BLaER1 treated with 17β-estradiol and CSF1 and Interleukin-3, amounts not matched to agents 10 nM and 100 nM (cell line): ENCODE data around the gene ZNF133.

ENCODE experiments used
- H3K27ac ChIP-seq, 11 experiments: shearing (Covaris generic); formaldehyde crosslinking; 2 replicates each; pipeline ENCODE4 v1.8.1; 2022
- H3K27me3 ChIP-seq, 11 experiments: shearing (Covaris generic); formaldehyde crosslinking; 2 replicates each; pipeline ENCODE4 v1.8.1; 2022
- H3K36me3 ChIP-seq, 11 experiments: shearing (Covaris generic); formaldehyde crosslinking; 2 replicates each; pipeline ENCODE4 v1.8.1; 2022
- H3K4me1 ChIP-seq, 10 experiments: shearing (Covaris generic); formaldehyde crosslinking; 2 replicates each; pipeline ENCODE4 v1.8.1; 2022
- H3K4me2 ChIP-seq, 11 experiments: shearing (Covaris generic); formaldehyde crosslinking; 2 replicates each; pipeline ENCODE4 v1.8.1; 2022
- H3K4me3 ChIP-seq, 10 experiments: shearing (Covaris generic); formaldehyde crosslinking; 2 replicates each; pipeline ENCODE4 v1.8.1; 2022
- H3K9ac ChIP-seq, 11 experiments: shearing (Covaris generic); formaldehyde crosslinking; 2 replicates each; pipeline ENCODE4 v1.8.1; 2022
- H3K9me3 ChIP-seq, 11 experiments: shearing (Covaris generic); formaldehyde crosslinking; replicated peaks in 1 of 11; 2 replicates each; pipeline ENCODE4 v1.8.1; 2022
- H4K20me1 ChIP-seq, 11 experiments: shearing (Covaris generic); formaldehyde crosslinking; 2 replicates each; pipeline ENCODE4 v1.8.1; 2022
- Cebpa-rat ChIP-seq, 11 experiments: shearing (Covaris generic); IDR thresholded peaks; 2 replicates each; pipeline ENCODE4 v1.8.1; 2022

The ZNF133 gene

DNA sequence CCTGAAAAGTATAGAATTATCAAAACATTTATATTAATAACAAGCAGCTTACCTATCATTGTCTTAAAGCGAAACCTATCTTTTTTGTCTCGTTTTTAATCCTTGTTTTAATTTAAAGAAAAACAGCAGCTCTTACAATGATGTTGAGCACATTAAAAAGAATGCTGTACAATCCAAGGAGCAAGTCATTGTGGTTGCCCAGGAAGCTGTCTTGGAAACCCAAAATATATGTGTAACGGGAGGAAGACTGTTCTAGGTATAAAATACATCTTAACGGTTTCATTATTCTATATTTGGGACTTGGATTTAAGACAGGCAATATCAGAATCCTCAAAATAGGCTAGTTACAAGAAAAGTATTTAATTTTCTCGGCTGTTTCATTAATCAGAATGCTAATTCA is 21.7 kb downstream of the ZNF133 start:
- Histone ChIP-seq H3K4me1 (no peaks in the 10 kb centered on the region), H3K27ac (no peak overlapping the region), H3K36me3 (peaks cover 28 to 77% (median 35%) of the 10 kb centered on the region in 11 experiments), H3K9ac (no peak overlapping the region), H4K20me1 (no peaks in the 10 kb centered on the region), H3K27me3 (no peaks in the 10 kb centered on the region), H3K4me2 (no peak overlapping the region), H3K9me3 (no peaks in the 10 kb centered on the region), H3K4me3 (no peak overlapping the region)
- TF ChIP-seq Cebpa-rat (IDR thresholded peaks at IDR 0.05) = no peak

DNA sequence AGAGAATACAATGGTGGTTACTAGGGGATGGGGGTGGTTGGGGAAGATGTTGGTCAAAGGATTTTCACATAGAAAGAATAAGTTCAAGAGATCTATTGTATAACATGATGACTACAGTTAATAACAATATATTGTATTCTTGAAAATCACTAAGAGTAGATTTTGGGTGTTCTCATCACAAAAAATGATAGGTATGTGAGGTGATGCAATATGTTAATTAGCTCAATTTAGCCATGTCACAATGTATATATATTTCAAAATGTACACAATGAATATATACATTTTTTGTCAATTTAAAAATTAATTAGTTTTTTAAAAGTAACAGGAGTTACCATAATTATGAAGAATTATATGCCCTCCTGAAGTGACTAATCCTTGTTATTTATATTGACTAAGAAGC is 22.3 kb downstream of the ZNF133 start:
- Histone ChIP-seq H4K20me1 (no peaks in the 10 kb centered on the region), H3K4me2 (no peak overlapping the region), H3K27me3 (no peaks in the 10 kb centered on the region), H3K4me3 (no peak overlapping the region), H3K36me3 (peaks cover 29 to 77% (median 35%) of the 10 kb centered on the region in 11 experiments), H3K9me3 (no peaks in the 10 kb centered on the region), H3K4me1 (no peaks in the 10 kb centered on the region), H3K9ac (no peak overlapping the region), H3K27ac (no peak overlapping the region)
- no peak for TF ChIP-seq Cebpa-rat (IDR thresholded peaks at IDR 0.05)

DNA sequence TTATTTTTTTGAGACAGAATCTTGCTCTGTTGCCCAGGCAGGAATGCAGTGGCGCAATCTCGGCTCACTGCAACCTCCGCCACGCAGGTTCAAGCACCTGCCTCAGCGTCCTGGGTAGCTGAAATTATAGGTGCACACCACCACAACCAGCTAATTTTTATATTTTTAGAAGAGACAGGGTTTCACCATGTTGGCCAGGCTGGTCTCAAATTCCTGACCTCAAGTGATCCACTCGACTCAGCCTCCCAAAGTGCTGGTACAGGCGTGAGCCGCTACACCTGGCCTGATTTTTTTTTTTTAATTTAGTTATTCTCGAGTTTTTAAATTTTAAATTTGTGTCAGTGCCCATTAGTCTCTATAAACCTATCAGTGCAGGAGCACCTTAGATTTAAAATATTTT is 24.4 kb downstream of the ZNF133 start:
- Histone ChIP-seq H4K20me1 (no peaks in the 10 kb centered on the region), H3K4me1 (no peaks in the 10 kb centered on the region), H3K9me3 (no peaks in the 10 kb centered on the region), H3K4me3 (no peak overlapping the region), H3K36me3 (peaks cover 36 to 78% (median 43%) of the 10 kb centered on the region in 11 experiments), H3K27ac (no peak overlapping the region), H3K27me3 (no peaks in the 10 kb centered on the region), H3K9ac (no peak overlapping the region), H3K4me2 (no peak overlapping the region)
- no peak for TF ChIP-seq Cebpa-rat (IDR thresholded peaks at IDR 0.05)

DNA sequence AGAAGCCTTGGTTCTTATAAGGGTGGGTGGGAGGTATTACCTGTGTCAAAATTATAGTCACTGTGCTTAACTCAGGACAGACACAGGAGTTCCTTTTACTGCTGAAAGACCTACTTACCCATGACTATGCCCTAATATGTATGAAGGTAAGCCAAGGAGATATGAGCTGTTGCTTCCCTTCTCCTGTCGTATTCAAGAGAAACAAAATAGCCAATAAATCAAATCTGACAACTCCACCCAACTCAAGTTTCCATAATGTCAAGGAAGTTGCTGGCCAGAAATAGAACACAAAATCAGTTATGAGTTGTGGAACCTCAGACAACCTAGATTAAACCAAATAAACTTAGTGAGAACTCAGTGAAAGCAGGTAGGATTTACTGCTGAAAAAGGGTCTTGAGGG is 25.1 kb downstream of the ZNF133 start:
- H3K9ac ChIP-seq = no peak overlapping the region
- H3K27me3 ChIP-seq = no peaks in the 10 kb centered on the region
- H3K9me3 ChIP-seq = no peaks in the 10 kb centered on the region
- TF ChIP-seq Cebpa-rat (IDR thresholded peaks at IDR 0.05) = no peak
- H3K4me3 ChIP-seq = no peak overlapping the region
- H4K20me1 ChIP-seq = no peaks in the 10 kb centered on the region
- H3K36me3 ChIP-seq = peaks cover 37 to 82% (median 44%) of the 10 kb centered on the region in 11 experiments
- no peak overlapping the region for H3K27ac ChIP-seq
- H3K4me2 ChIP-seq = no peak overlapping the region
- H3K4me1 ChIP-seq = no peaks in the 10 kb centered on the region

DNA sequence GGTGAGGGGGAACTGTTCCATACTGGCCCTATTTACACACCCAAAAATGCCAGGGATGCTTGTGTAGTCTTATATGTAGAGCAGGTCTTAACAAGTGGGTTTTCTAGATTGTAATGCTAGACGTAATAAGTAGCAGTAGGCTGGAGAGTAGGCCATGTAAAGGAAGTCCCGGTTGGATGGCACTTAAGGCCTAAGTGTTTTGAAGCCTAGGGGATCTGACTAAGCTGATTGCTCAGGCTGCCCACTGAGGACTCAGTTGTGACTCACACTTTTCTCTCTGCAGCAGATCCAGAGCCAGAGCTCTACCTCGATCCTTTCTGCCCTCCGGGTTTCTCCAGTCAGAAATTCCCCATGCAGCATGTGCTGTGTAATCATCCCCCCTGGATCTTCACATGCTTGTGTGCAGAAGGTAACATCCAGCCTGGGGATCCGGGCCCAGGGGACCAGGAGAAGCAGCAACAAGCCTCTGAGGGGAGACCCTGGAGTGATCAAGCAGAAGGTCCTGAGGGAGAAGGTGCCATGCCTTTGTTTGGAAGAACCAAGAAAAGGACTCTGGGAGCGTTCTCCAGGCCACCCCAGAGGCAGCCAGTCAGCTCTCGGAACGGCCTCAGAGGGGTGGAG is 26.6 kb downstream of the ZNF133 start:
- H3K4me1 ChIP-seq = no peaks in the 10 kb centered on the region
- H3K4me2 ChIP-seq = no peak overlapping the region
- H3K9me3 ChIP-seq = no peaks in the 10 kb centered on the region
- H3K27ac ChIP-seq = no peak overlapping the region
- H3K4me3 ChIP-seq = no peak overlapping the region
- no peak for TF ChIP-seq Cebpa-rat (IDR thresholded peaks at IDR 0.05)
- no peaks in the 10 kb centered on the region for H3K27me3 ChIP-seq
- no peaks in the 10 kb centered on the region for H4K20me1 ChIP-seq
- peaks cover 24 to 71% (median 35%) of the 10 kb centered on the region in 11 experiments for H3K36me3 ChIP-seq
- no peak overlapping the region for H3K9ac ChIP-seq

GRCh38 chr20:18316166-18316565 is 27.8 kb downstream of the ZNF133 start:
- Histone ChIP-seq H3K27me3 (no peaks in the 10 kb centered on the region), H3K4me2 (no peak overlapping the region), H3K27ac (no peak overlapping the region), H3K4me3 (no peak overlapping the region), H3K4me1 (no peaks in the 10 kb centered on the region), H3K9ac (no peak overlapping the region), H3K9me3 (no peaks in the 10 kb centered on the region), H3K36me3 (peaks cover 20 to 66% (median 32%) of the 10 kb centered on the region in 11 experiments), H4K20me1 (no peaks in the 10 kb centered on the region)
- TF ChIP-seq Cebpa-rat (IDR thresholded peaks at IDR 0.05) = no peak

DNA sequence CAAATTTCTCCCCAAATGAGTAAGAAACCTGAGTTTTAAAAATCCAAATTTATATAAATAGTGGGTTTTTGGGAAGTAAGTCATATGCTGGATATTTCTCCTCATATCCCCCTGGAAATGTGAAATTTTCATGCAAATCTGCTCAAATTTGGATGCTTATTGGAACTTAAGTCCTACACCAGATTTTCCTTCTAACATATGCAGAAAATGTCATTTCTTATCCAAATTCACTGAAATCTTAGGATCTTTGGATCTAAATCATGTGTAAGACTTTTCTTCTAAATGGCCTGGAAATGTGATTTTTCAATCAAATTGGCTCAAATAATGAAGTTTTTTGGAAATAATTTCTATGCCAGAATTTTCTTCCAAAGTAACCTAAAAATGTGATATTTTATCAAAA is 33.0 kb downstream of the ZNF133 start:
- no peaks in the 10 kb centered on the region; a peak in 1 of 20 replicates for H3K4me1 ChIP-seq
- no peaks in the 10 kb centered on the region for H4K20me1 ChIP-seq
- no peak overlapping the region for H3K9ac ChIP-seq
- no peak overlapping the region for H3K27ac ChIP-seq
- H3K4me3 ChIP-seq = no peak overlapping the region
- H3K9me3 ChIP-seq = peaks cover 0 to 3% (median 0%) of the 10 kb centered on the region in 11 experiments; a peak in 3 of 22 replicates
- H3K4me2 ChIP-seq = no peak overlapping the region
- no peaks in the 10 kb centered on the region for H3K27me3 ChIP-seq
- peaks cover 6 to 23% (median 14%) of the 10 kb centered on the region in 11 experiments; a peak in 20 of 22 replicates for H3K36me3 ChIP-seq
- no peak for TF ChIP-seq Cebpa-rat (IDR thresholded peaks at IDR 0.05)

DNA sequence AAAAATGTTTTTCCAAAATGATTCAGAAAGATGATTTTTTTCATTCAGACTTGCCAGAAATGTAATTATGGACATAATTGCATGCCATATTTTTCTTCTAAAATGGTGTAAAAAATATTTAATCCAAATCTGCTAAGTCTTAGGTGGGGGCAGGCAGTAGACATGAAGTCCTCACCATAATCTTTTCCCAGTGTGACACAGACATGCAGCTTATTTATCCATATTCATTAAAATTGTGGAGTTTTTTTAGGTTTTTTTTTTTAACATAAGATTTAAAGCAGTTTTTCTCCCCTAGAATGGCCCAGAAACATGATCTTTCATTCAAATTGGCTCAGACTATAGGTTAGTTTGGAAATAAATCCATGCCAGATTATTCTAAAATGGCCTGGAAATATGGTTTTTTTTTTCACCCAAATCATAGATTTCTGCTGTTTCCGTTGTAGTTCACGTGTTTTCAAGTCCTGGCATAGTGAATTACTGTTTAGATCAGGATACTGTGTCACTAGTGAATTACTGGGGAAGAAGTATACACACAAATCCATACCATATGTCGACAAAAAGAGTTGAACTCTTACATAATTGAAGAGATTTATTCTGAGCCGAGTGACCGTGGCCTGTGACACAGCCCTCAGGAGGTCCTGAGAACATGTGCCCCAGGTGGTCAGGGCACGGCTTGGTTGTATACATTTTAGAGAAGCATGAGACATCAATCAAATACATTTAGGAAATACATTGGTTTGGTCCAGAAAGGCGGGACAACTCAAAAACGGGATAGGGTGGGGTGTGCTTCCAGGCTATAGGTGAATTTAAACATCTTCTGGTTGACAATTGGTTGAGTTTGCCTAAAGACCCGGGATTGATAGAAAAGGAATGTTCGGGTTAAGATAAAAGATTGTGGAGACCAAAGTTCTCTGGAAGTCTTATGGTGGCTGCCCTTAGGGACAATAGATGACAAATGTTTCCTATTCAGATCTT is 33.9 kb downstream of the ZNF133 start:
- Histone ChIP-seq H3K9me3 (peaks cover under 1 to 10% (median 6%) of the 10 kb centered on the region in 11 experiments; a peak in 16 of 22 replicates), H3K9ac (no peak overlapping the region), H3K27me3 (no peaks in the 10 kb centered on the region), H4K20me1 (no peaks in the 10 kb centered on the region), H3K4me1 (no peaks in the 10 kb centered on the region; a peak in 1 of 20 replicates), H3K27ac (no peak overlapping the region), H3K4me2 (no peak overlapping the region), H3K4me3 (no peak overlapping the region), H3K36me3 (peaks cover 0 to 14% (median 5%) of the 10 kb centered on the region in 11 experiments; a peak in 10 of 22 replicates)
- no peak for TF ChIP-seq Cebpa-rat (IDR thresholded peaks at IDR 0.05)

DNA sequence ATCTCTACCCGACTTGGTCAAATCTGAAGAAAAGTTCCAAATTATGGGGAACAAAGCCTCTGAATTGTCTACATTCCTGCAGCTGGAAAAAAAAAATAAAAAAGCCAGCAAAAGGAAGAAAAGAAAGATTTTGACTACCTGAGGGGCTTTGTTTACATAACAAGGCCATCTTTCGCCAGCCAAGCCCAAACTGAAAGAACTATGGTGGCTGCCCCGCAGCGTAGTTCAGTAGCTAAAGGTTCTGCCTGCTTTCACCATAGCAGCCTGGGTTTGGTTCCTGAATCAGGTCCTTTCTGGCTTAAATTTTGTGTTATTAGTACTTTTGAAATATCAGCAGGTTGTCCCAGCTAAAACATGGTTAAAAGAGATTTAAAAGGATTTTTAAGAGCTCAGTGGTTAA is 35.4 kb downstream of the ZNF133 start:
- H3K27me3 ChIP-seq = no peaks in the 10 kb centered on the region
- no peaks in the 10 kb centered on the region for H4K20me1 ChIP-seq
- H3K9me3 ChIP-seq = peaks cover 8 to 23% (median 18%) of the 10 kb centered on the region in 11 experiments
- H3K4me1 ChIP-seq = no peaks in the 10 kb centered on the region; a peak in 1 of 20 replicates
- no peak overlapping the region for H3K4me2 ChIP-seq
- H3K27ac ChIP-seq = no peak overlapping the region
- H3K9ac ChIP-seq = peak overlapping the region in 1 of 11 experiments; percentile 39; a peak in 1 of 22 replicates
- H3K36me3 ChIP-seq = peaks cover 0 to 8% (median 4%) of the 10 kb centered on the region in 11 experiments; a peak in 7 of 22 replicates
- H3K4me3 ChIP-seq = no peak overlapping the region
- TF ChIP-seq Cebpa-rat (IDR thresholded peaks at IDR 0.05) = no peak
